ENCODE data around the gene NKD1. TPM values are rescaled to one million over a fixed set of nuclear protein-coding genes. Genes with fewer than 3 reads are reported as not detected.

The NKD1 gene
- polyA plus RNA-seq, 3 donors: 0.01 TPM; not detected in 2

GRCh38 chr16:50526796-50527195 lies 21.4 kb upstream of the NKD1 start:
- no peaks in the 10 kb centered on the region for H3K36me3 Mint-ChIP-seq
- Histone ChIP-seq H3K4me1 (ENCODE audit: control insufficient read depth in 1 of 2, insufficient read depth in 2 of 2, low read length in 2 of 2) (no peaks in the 10 kb centered on the region), H3K36me3 (replicated peaks in 1 of 2; ENCODE audit: control insufficient read depth in 1 of 2, insufficient read depth in 2 of 2, low read length in 2 of 2) (no peaks in the 10 kb centered on the region), H3K9me3 (replicated peaks in 1 of 2; ENCODE audit: control insufficient read depth in 1 of 2, insufficient read depth in 1 of 2, low read length in 2 of 2) (peaks cover 4 to 9% of the 10 kb centered on the region in 2 donors), H2AFZ (ENCODE audit: insufficient read depth, low read depth, low read length, poor library complexity, severe bottlenecking) (no peak overlapping the region), H3K9ac (ENCODE audit: insufficient read depth, low read length, poor library complexity, severe bottlenecking) (no peak overlapping the region), H4K20me1 (ENCODE audit: insufficient read depth, low read length) (no peaks in the 10 kb centered on the region), H3K79me2 (ENCODE audit: insufficient read depth, low read length) (no peaks in the 10 kb centered on the region), H3K4me2 (replicated peaks; ENCODE audit: extremely low read depth, low read length, poor library complexity, severe bottlenecking) (no peak overlapping the region), H3K27ac (ENCODE audit: low read depth in 1 of 2, low read length in 2 of 2) (no peak overlapping the region), H3K4me3 (replicated peaks in 1 of 3; ENCODE audit: low read depth in 2 of 3, low read length in 3 of 3) (no peak overlapping the region), H3K27me3 (ENCODE audit: control insufficient read depth in 2 of 2, insufficient read depth in 2 of 2, low read length in 2 of 2) (no peaks in the 10 kb centered on the region)
- DNase-seq: no peak
- peaks cover 9 to 18% (median 11%) of the 10 kb centered on the region in 3 donors for H3K27me3 Mint-ChIP-seq (ENCODE audit: low read depth in 3 of 3)
- no CpG with 5 or more reads among the region's 6 CpGs for WGBS (ENCODE audit: insufficient coverage)
- no peaks in the 10 kb centered on the region for H3K4me1 Mint-ChIP-seq
- peaks cover 2 to 13% (median 12%) of the 10 kb centered on the region in 7 donors for H3K9me3 Mint-ChIP-seq
- no peak overlapping the region for H3K4me3 Mint-ChIP-seq
- H3K27ac Mint-ChIP-seq: no peak overlapping the region
- no peak for TF ChIP-seq CTCF (IDR thresholded peaks at IDR 0.05)
- intact Hi-C loops (cut with micrococcal nuclease): no loop called here

- H3K27me3 Mint-ChIP-seq (ENCODE audit: low read depth in 3 of 3): peaks cover 4 to 15% (median 10%) of the 10 kb centered on the region in 3 donors
- no CpG with 5 or more reads among the region's 1 CpG for WGBS (ENCODE audit: insufficient coverage)
- no peak overlapping the region for H3K4me2 ChIP-seq (replicated peaks; ENCODE audit: extremely low read depth, low read length, poor library complexity, severe bottlenecking)
- H3K79me2 ChIP-seq (ENCODE audit: insufficient read depth, low read length): no peaks in the 10 kb centered on the region
- DNase-seq: no peak
- H3K4me1 Mint-ChIP-seq: no peaks in the 10 kb centered on the region
- peaks cover 2 to 15% (median 12%) of the 10 kb centered on the region in 7 donors for H3K9me3 Mint-ChIP-seq
- H3K4me1 ChIP-seq (ENCODE audit: control insufficient read depth in 1 of 2, insufficient read depth in 2 of 2, low read length in 2 of 2): no peaks in the 10 kb centered on the region
- H3K9me3 ChIP-seq (replicated peaks in 1 of 2; ENCODE audit: control insufficient read depth in 1 of 2, insufficient read depth in 1 of 2, low read length in 2 of 2): peaks cover 4 to 9% of the 10 kb centered on the region in 2 donors
- TF ChIP-seq CTCF (IDR thresholded peaks at IDR 0.05): no peak
- H3K27ac ChIP-seq (ENCODE audit: low read depth in 1 of 2, low read length in 2 of 2): no peak overlapping the region
- no peak overlapping the region for H3K9ac ChIP-seq (ENCODE audit: insufficient read depth, low read length, poor library complexity, severe bottlenecking)
- no peak overlapping the region for H3K4me3 Mint-ChIP-seq
- H3K27ac Mint-ChIP-seq: no peak overlapping the region
- H3K36me3 ChIP-seq (replicated peaks in 1 of 2; ENCODE audit: control insufficient read depth in 1 of 2, insufficient read depth in 2 of 2, low read length in 2 of 2): no peaks in the 10 kb centered on the region
- H2AFZ ChIP-seq (ENCODE audit: insufficient read depth, low read depth, low read length, poor library complexity, severe bottlenecking): no peak overlapping the region
- H3K36me3 Mint-ChIP-seq: no peaks in the 10 kb centered on the region
- intact Hi-C loops (cut with micrococcal nuclease): no loop called here
- H3K27me3 ChIP-seq (ENCODE audit: control insufficient read depth in 2 of 2, insufficient read depth in 2 of 2, low read length in 2 of 2): no peaks in the 10 kb centered on the region
- no peaks in the 10 kb centered on the region for H4K20me1 ChIP-seq (ENCODE audit: insufficient read depth, low read length)
- no peak overlapping the region for H3K4me3 ChIP-seq (replicated peaks in 1 of 3; ENCODE audit: low read depth in 2 of 3, low read length in 3 of 3)
These were observed 19.4 kb upstream of the NKD1 start for GRCh38 chr16:50528820-50529219.
